Esophagus muscularis mucosa (tissue), 4 donors: ENCODE measurements around the gene IQSEC3.

ENCODE experiments used
- EP300 ChIP-seq: sonication (generic); formaldehyde crosslinking; IDR thresholded peaks from one replicate; pipeline ENCODE4 v1.6.1; 2017; ENCODE audit warnings: antibody characterized with exemption
- POLR2A ChIP-seq: fragments of 450-650 bp; IDR thresholded peaks from one replicate; pipeline ENCODE4 v1.6.1; 2017; ENCODE audit warnings: antibody characterized with exemption, moderate library complexity, mild to moderate bottlenecking, low read depth
- POLR2AphosphoS5 ChIP-seq, 2 donors: sonication (generic); formaldehyde crosslinking; IDR thresholded peaks; one replicate each; pipeline ENCODE4 v1.6.1; 2017; ENCODE audit warnings: antibody characterized with exemption in 2 of 2
- TF ChIP-seq, protein P1 (sequence below), 3 experiments: fragments of 200-600 bp in 2 of 3; fragments of 450-650 bp in 1 of 3; sonication (generic) in 2 of 3; IDR thresholded peaks; one replicate each; pipeline ENCODE4 v1.5.1; 2017 to 2019; ENCODE audit warnings: antibody characterized with exemption in 3 of 3, mild to moderate bottlenecking in 2 of 3, moderate library complexity in 1 of 3

DNA sequence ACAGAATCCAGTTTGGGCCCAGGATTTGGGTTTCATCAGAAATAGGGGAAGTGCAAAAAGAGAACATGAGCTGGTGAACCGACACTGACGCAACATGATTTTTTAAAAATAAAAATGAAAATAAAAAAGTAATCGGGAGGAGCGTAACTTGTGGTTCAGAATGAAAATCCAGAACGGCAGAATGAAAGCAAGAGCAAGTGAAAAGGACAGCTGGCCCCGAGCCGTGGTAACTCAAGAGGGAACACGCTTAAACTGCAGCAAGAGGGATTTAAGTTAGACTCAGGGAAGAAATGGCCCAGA lies 145.8 kb downstream of the IQSEC3 start:
- TF ChIP-seq, protein P1, sequence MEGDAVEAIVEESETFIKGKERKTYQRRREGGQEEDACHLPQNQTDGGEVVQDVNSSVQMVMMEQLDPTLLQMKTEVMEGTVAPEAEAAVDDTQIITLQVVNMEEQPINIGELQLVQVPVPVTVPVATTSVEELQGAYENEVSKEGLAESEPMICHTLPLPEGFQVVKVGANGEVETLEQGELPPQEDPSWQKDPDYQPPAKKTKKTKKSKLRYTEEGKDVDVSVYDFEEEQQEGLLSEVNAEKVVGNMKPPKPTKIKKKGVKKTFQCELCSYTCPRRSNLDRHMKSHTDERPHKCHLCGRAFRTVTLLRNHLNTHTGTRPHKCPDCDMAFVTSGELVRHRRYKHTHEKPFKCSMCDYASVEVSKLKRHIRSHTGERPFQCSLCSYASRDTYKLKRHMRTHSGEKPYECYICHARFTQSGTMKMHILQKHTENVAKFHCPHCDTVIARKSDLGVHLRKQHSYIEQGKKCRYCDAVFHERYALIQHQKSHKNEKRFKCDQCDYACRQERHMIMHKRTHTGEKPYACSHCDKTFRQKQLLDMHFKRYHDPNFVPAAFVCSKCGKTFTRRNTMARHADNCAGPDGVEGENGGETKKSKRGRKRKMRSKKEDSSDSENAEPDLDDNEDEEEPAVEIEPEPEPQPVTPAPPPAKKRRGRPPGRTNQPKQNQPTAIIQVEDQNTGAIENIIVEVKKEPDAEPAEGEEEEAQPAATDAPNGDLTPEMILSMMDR (IDR thresholded peaks at IDR 0.05) = no peak
- TF ChIP-seq EP300 (no peak), POLR2A (no peak), POLR2AphosphoS5 (IDR thresholded peaks at IDR 0.05) (no peak)
